D721Med (cell line): ENCODE data around the gene BICC1.

Experiments used
- DNase-seq: peaks from one replicate; pipeline ENCODE4 v3.0.0; 2011; ENCODE audit warnings: low spot score; ENCODE audit not compliant: insufficient read length
- FAIRE-seq: peaks from 2 replicates; lab custom pipeline; 2011; peaks lifted over from hg19 to GRCh38; lab: Jason Lieb, UNC
- TF ChIP-seq, protein P1 (sequence below): IDR thresholded peaks from 2 replicates; pipeline ENCODE4 v1.5.1; 2012; ENCODE audit warnings: mild to moderate bottlenecking, control low read depth; ENCODE audit not compliant: insufficient read depth; ENCODE audit errors: missing control alignments

BICC1 gene

DNA sequence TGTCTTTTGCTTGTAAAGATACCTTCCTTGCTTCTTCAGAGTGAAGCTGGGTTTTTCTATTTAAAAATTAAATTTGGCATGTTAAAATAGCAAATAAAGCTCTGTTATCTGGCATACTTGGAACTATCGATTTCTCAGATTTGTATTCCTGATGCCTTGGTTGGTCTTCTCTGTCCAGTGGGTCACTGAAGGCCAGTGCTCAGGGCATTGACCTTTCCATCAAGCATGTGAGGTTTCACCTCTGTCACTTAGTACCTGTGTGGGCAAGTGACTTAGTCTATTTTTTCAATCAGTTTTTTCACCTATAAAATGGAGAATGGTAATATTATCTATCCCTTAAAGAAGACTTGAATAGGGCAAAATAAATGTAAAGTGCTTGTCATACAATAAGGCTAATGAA is 311.3 kb downstream of the BICC1 start:
- no peak for FAIRE-seq
- no peak for DNase-seq
- TF ChIP-seq, protein P1, sequence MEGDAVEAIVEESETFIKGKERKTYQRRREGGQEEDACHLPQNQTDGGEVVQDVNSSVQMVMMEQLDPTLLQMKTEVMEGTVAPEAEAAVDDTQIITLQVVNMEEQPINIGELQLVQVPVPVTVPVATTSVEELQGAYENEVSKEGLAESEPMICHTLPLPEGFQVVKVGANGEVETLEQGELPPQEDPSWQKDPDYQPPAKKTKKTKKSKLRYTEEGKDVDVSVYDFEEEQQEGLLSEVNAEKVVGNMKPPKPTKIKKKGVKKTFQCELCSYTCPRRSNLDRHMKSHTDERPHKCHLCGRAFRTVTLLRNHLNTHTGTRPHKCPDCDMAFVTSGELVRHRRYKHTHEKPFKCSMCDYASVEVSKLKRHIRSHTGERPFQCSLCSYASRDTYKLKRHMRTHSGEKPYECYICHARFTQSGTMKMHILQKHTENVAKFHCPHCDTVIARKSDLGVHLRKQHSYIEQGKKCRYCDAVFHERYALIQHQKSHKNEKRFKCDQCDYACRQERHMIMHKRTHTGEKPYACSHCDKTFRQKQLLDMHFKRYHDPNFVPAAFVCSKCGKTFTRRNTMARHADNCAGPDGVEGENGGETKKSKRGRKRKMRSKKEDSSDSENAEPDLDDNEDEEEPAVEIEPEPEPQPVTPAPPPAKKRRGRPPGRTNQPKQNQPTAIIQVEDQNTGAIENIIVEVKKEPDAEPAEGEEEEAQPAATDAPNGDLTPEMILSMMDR = no peak

DNA sequence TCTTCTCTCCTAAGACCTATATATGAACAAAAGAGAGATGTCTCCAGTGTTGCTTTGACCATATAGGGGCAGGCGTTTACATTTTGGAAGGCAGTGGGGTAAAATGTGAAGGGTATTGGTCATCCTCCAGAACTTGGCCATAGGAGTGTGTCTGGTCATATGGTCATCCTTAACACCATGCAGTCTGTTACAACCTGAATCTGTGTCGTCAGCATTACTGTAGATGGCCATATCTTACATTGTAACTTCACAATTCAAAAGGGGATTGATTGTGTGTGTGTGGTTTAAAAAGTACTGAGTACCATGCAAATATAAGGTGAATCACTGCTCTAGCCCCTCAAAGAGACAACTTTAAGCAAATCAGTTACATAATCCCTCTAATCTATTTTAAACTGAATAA is 311.7 kb downstream of the BICC1 start:
- no peak for FAIRE-seq
- TF ChIP-seq, protein P1 = no peak
- DNase-seq = no peak

DNA sequence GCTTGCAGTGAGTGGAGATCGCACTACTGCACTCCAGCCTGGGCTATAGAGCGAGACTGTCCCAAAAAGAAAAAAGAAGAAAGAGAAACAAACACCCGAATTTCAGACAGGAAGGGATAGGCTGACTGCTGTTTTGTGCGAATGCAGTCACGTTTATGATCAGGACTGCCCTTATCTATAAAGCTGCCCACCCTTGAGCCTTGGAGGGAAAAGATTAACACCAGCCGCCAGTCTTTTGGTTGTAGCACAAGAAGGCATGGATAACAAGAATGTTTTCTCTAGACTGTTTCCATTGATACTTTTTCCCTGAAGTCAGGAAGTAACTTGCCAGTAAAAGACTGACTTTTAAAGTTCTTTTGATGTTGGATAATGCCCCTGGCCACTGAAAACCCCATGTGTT is 314.0 kb downstream of the BICC1 start:
- TF ChIP-seq, protein P1 = no peak
- no peak for FAIRE-seq
- no peak for DNase-seq

DNA sequence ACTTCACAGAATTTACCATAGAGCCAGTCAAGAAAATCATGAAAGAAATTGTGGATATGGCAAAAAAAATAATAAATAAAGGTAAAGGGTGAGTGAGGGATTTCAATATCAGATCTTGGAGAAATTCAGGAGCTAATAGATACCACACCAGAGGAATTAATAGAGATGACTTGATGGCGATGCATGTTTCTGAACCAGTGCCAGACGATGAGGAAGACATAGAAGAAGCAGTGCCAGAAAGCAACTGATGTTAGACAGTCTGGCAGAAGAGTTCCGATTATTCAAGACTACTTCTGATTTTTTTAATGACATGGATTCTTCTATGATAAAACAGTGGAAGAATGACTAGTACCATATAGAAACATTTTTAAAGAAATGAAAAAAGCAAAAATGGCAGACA is 314.7 kb downstream of the BICC1 start:
- no peak for FAIRE-seq
- TF ChIP-seq, protein P1 = no peak
- DNase-seq = no peak

DNA sequence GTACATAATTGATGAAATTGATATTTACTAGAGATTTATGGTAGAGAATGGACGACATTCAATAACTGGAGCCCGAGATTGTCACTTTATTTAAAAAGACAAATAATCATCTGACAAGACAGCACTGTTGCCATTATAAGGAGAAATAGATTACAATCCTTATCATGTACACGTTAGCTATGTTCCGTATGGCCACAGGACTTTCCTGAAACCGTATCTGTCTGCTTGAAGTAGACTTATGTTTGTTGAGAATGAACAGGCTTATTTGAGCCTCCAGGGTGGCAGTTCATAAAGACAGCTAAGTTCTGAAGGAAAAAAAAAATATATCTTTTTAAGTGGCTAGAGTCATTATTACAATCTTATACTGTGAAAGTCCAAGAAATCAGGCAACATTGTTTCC is 317.2 kb downstream of the BICC1 start:
- no peak for DNase-seq
- TF ChIP-seq, protein P1 = no peak
- no peak for FAIRE-seq

DNA sequence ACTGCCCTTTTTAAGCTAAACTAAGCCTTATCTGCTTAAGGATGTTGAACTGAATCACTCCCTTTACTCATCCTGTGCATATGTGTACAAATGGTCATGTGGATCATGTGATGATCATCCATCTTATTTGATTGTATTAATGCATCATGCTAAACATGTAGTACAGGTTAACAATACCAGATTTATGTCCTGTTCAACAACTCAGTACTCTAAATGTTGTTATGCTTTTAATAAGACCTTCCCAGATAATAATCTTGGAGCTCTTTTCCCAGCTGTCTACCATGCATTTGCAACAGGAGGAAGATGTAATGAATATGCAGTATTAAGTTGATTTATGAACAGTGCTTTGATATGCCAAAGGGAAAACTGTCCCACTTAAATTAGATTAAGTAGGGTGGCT is 318.0 kb downstream of the BICC1 start:
- DNase-seq (no peak), FAIRE-seq (peak; percentile 94)
- TF ChIP-seq, protein P1 = no peak

DNA sequence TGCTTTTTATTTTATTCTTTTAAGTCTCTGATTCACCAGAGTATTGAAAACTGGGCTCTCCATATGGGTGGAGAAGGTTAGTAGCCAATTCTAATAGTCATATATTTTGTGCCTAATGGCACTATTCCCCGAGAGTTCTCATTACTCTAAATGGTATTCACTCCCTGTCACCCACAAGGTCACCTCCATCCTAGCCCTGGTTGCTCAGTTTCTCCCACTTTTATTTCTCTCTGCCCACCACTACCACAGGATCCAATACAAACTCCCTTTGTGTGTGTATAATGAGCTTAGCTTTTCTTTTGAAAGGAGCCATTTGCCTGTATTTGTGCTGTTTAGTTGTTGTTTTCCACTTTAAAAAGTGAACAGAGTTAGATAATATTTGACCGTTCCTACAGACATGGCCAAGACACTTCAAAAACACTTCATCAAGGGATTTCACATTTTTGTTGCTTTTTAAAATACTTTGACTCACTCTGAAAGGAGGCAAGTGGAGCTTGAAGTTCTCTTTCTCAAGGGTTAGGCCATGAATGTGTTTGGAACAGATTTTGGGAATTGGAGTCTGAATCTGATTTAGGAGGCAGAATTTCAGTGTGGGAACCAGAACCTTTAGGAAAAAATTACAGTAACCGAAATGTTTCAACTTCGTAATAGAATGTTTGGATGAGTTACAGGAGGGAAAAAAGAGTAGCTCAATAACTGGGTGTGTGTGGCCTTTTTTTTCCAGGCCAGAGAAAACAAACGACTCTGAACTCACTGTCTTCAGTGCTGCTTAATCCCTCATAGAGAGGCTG is 321.3 kb downstream of the BICC1 start:
- DNase-seq (no peak), FAIRE-seq (no peak)
- TF ChIP-seq, protein P1 = no peak
